Lung (tissue), 12 donors: Measurements from ENCODE around the gene RERE. TPM values are rescaled to one million over a fixed set of nuclear protein-coding genes. Genes with fewer than 3 reads are reported as not detected.

ENCODE experiments used
- ATAC-seq: fragments of 200-7000 bp; cut with Tn5 transposase; one replicate; pipeline ENCODE4 v1.9.1; 2020; ENCODE audit warnings: moderate number of reproducible peaks; ENCODE audit not compliant: insufficient read depth, low FRiP score
- DNase-seq, 3 donors: peaks; one replicate each; pipeline ENCODE4 v3.0.0-alpha.2; 2013 to 2017
- H3K27ac ChIP-seq, 2 donors: one replicate each; pipeline ENCODE4 v1.5.1; 2013; ENCODE audit warnings: mild to moderate bottlenecking in 2 of 2, moderate library complexity in 2 of 2, control low read depth in 1 of 2, inconsistent platforms in 1 of 2, low read depth in 1 of 2, low read length in 1 of 2
- H3K27me3 ChIP-seq, 3 donors: one replicate each; pipeline ENCODE4 v1.5.1; 2013; ENCODE audit warnings: low read length in 2 of 3; ENCODE audit not compliant: control insufficient read depth in 3 of 3, insufficient read depth in 3 of 3
- H3K36me3 ChIP-seq, 4 donors: one replicate each; pipeline ENCODE4 v1.5.1; 2013; ENCODE audit warnings: low read length in 4 of 4, mild to moderate bottlenecking in 1 of 4, moderate library complexity in 1 of 4; ENCODE audit not compliant: control insufficient read depth in 4 of 4, insufficient read depth in 4 of 4
- H3K4me1 ChIP-seq, 5 donors: one replicate each; pipeline ENCODE4 v1.5.1; 2013; ENCODE audit warnings: low read length in 5 of 5, mild to moderate bottlenecking in 2 of 5, moderate library complexity in 1 of 5; ENCODE audit not compliant: control insufficient read depth in 5 of 5, insufficient read depth in 5 of 5
- H3K4me3 ChIP-seq: one replicate; pipeline ENCODE4 v1.5.1; 2013; ENCODE audit warnings: mild to moderate bottlenecking, control low read depth, moderate library complexity
- H3K9ac ChIP-seq, 2 donors: one replicate each; pipeline ENCODE4 v1.5.1; 2013; ENCODE audit warnings: low read length in 2 of 2, control low read depth in 1 of 2; ENCODE audit not compliant: insufficient read depth in 1 of 2
- H3K9me3 ChIP-seq, 4 donors: one replicate each; pipeline ENCODE4 v1.5.1; 2013; ENCODE audit warnings: low read length in 3 of 4, mild to moderate bottlenecking in 1 of 4, moderate library complexity in 1 of 4; ENCODE audit not compliant: control insufficient read depth in 4 of 4, insufficient read depth in 3 of 4
- WGBS, 2 donors: extraction: QIAGEN DNeasy Blood & Tissue Kit; methylation state at CpG; one replicate each; pipeline ENCODE4 v1.1.7; 2013; 5-methylcytosine and 5-hydroxymethylcytosine counted together
- polyA plus RNA-seq, 2 donors: library from polyadenylated mRNA; stranded (reverse); fragments of 200-250 nt; gene quantifications; one replicate each; pipeline ENCODE4 v1.2.1, GENCODE V29; 2013
- total RNA-seq, 2 donors: library from RNA; depleted of rRNA in 1 of 2; stranded (reverse); fragments of >200 nt in 1 of 2; gene quantifications; one replicate each; pipeline ENCODE4 v1.2.1, GENCODE V29; 2014 to 2021
- TF ChIP-seq, protein P1 (sequence below): IDR thresholded peaks from 2 replicates; pipeline ENCODE4 v1.5.1; 2012; ENCODE audit warnings: mild to moderate bottlenecking; ENCODE audit errors: control extremely low read depth, extremely low read depth
- donor health status: control.
- donor health status: control.
- donor health status: Bipolar disorder and iron deficiency.
- donor health status: healthy.
- donor health status: DM: yes; HTN: yes; CAD: no.

RERE gene
- total and polyA plus RNA-seq, 4 donors = 21.7 to 207 (median 57.5) TPM

DNA sequence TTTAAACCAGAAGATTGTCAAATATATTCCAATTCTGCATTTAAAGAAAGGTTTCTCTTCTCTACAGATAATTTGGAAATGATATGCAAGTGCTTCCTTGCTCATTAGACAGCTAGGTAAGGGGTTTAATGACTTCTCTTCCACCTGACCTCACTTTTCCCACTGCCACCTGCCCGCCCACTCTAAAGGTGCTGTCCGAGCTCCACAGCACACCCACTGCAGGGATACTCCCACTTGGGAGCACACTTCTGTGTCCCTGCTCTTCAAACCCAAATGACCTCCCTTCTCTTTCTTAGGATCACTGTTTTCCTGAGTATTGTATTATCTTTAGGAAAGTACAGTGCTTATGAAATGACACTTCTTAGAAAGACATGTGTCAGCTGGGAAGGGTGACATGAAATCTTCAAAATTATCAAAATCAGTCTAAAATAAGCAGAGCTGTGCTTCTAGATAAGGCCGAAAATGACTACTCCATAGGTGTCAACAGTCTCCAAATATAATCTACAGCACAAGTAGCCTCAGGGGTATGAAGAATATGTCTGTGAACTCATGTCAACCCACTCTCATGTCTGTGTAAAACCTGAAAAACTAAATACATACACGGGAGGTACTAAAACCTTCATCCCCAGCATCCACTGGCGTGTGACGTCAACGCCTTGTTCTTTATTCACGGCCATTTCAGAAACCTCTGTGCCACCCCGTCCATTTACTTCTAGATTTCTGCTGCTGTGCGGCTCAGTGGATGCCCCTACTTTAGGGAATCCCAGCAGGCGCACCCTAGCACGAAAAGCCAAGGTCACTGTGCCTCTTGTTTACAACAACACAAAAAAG lies 428.5 kb downstream of the RERE start:
- TF ChIP-seq, protein P1, sequence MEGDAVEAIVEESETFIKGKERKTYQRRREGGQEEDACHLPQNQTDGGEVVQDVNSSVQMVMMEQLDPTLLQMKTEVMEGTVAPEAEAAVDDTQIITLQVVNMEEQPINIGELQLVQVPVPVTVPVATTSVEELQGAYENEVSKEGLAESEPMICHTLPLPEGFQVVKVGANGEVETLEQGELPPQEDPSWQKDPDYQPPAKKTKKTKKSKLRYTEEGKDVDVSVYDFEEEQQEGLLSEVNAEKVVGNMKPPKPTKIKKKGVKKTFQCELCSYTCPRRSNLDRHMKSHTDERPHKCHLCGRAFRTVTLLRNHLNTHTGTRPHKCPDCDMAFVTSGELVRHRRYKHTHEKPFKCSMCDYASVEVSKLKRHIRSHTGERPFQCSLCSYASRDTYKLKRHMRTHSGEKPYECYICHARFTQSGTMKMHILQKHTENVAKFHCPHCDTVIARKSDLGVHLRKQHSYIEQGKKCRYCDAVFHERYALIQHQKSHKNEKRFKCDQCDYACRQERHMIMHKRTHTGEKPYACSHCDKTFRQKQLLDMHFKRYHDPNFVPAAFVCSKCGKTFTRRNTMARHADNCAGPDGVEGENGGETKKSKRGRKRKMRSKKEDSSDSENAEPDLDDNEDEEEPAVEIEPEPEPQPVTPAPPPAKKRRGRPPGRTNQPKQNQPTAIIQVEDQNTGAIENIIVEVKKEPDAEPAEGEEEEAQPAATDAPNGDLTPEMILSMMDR = no peak
- WGBS, 2 donors = 95 to 96% methylated on average over 12 of the region's 12 CpGs
- peaks cover 3 to 24% (median 11%) of the 10 kb centered on the region in 4 donors for H3K36me3 ChIP-seq

DNA sequence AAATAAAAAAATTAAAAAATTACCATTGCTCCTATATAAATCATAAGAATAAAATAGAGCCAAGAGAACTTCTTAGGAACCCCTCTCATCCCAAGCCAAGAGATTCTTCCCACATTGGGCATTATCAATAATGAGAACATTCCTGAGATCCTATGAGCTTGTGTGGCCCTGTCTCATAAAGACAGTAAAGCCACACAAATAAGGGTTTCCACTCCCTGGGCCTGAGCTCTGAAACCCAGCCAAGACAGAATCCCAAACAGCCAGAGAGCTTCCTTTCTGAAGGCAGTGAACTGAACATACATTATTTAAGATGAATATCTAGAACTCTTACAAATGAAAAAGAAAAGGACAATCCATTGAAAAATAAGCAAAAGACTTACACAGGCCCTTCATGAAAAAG lies 431.2 kb downstream of the RERE start:
- Histone ChIP-seq H3K9ac (no peak overlapping the region), H3K9me3 (no peaks in the 10 kb centered on the region), H3K27me3 (no peaks in the 10 kb centered on the region), H3K27ac (no peak overlapping the region), H3K36me3 (peaks cover 3 to 25% (median 8%) of the 10 kb centered on the region in 4 donors), H3K4me1 (peaks cover 0 to 36% (median 20%) of the 10 kb centered on the region in 5 donors), H3K4me3 (no peak overlapping the region)
- DNase-seq = peak in 2 of 3 donors; percentile 57 to 58
- ATAC-seq = no peak
- TF ChIP-seq, protein P1 = no peak

More for the DNA sequence above, 428.5 kb downstream of the RERE start:
- no peak for DNase-seq
- Histone ChIP-seq H3K9me3 (no peaks in the 10 kb centered on the region), H3K27ac (peak overlapping the region in 1 of 2 donors; percentile 14), H3K4me1 (peaks cover 0 to 34% (median 8%) of the 10 kb centered on the region in 5 donors), H3K9ac (no peak overlapping the region), H3K27me3 (no peaks in the 10 kb centered on the region), H3K4me3 (no peak overlapping the region)
- no peak for ATAC-seq

DNA sequence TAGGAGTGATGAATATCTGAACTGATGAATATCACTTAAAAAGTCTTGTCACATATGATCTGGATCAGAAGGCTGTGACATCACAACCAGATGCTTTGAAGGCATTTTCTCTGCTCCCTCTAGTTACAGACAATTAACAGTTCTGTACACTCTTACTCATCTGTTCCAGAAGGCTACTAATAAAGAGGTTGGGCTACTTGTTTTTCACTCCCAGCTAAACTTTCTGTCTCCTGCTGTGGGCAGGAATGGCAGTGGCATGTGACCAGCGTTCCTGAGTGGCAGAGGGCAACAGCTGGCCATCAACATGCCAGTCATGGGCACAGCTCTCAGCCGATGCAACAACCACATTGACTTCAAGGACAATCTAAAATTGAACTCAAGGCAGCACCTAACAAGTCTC lies 432.9 kb downstream of the RERE start:
- ATAC-seq (no peak), DNase-seq (no peak)
- Histone ChIP-seq H3K4me3 (no peak overlapping the region), H3K27me3 (no peaks in the 10 kb centered on the region), H3K9me3 (peaks cover 0 to 3% (median 0%) of the 10 kb centered on the region in 4 donors), H3K36me3 (peaks cover 3 to 32% (median 15%) of the 10 kb centered on the region in 4 donors), H3K9ac (no peak overlapping the region), H3K27ac (peak overlapping the region in 1 of 2 donors; percentile 41), H3K4me1 (peaks cover 2 to 45% (median 25%) of the 10 kb centered on the region in 5 donors)
- TF ChIP-seq, protein P1 = no peak
- WGBS, 2 donors = 74 to 86% methylated on average over 2 of the region's 2 CpGs
